A673 (cell line): ENCODE results near the gene CISD2. TPM values are rescaled to one million over a fixed set of nuclear protein-coding genes. Genes with fewer than 3 reads are reported as not detected.
"Not testable (repeated sequence)": the region's sequence is repeated elsewhere in the genome, so short reads cannot be mapped to it uniquely, and the experiment has no call there.

ENCODE experiments used
- Bru-seq: library from RNA; stranded (reverse); fragments of 400-500 nt; gene quantifications from one replicate; lab custom pipeline; 2021; lab: Mats Ljungman, UMichigan
- BruChase-seq, 2 experiments: library from RNA; stranded (reverse); fragments of 400-500 nt; gene quantifications; one replicate each; lab custom pipeline; 2021; lab: Mats Ljungman, UMichigan
- BruUV-seq: library from RNA; stranded (reverse); fragments of 400-500 nt; replicated peaks from 2 replicates; lab custom pipeline; 2021; lab: Mats Ljungman, UMichigan
- CTCF ChIA-PET: fragments of 300-600 bp; sonication (Branson Sonifier 250); formaldehyde crosslinking; loops from one replicate; lab custom pipeline; 2022; ENCODE audit warnings: antibody characterized with exemption; lab: Charles Lee
- POLR2A ChIA-PET: fragments of 300-600 bp; sonication (Branson Sonifier 250); formaldehyde crosslinking; loops from one replicate; lab custom pipeline; 2022; ENCODE audit warnings: antibody characterized with exemption; ENCODE audit not compliant: low non-redundant PET; lab: Charles Lee
- DNase-seq: peaks from one replicate; pipeline ENCODE4 v3.0.0-alpha.2; 2015; ENCODE audit warnings: low spot score
- H3K27ac ChIP-seq: fragments of 200-600 bp; sonication (generic); 2 replicates; pipeline ENCODE4 v1.5.1; 2016; ENCODE audit warnings: mixed run types, low read depth, mild to moderate bottlenecking, mixed read lengths, antibody characterized with exemption, low read length; ENCODE audit not compliant: poor library complexity, severe bottlenecking
- H3K27me3 ChIP-seq: fragments of 200-600 bp; sonication (generic); replicated peaks from 2 replicates; pipeline ENCODE4 v1.6.1; 2017; ENCODE audit warnings: mixed run types, low read depth, mild to moderate bottlenecking, mixed read lengths, antibody characterized with exemption, low read length; ENCODE audit not compliant: insufficient read depth, poor library complexity
- H3K36me3 ChIP-seq: fragments of 200-600 bp; sonication (generic); 2 replicates; pipeline ENCODE4 v1.6.1; 2016; ENCODE audit warnings: mixed run types, mild to moderate bottlenecking, mixed read lengths, antibody characterized with exemption, low read length; ENCODE audit not compliant: insufficient read depth, poor library complexity, severe bottlenecking
- H3K4me1 ChIP-seq: fragments of 200-600 bp; sonication (generic); 2 replicates; pipeline ENCODE4 v1.6.1; 2017; ENCODE audit warnings: mixed run types, mild to moderate bottlenecking, mixed read lengths, antibody characterized with exemption, low read length; ENCODE audit not compliant: insufficient read depth, poor library complexity, severe bottlenecking
- H3K4me3 ChIP-seq: fragments of 200-600 bp; sonication (generic); 2 replicates; pipeline ENCODE4 v1.5.1; 2016; ENCODE audit warnings: low read depth, mixed run types, mild to moderate bottlenecking, mixed read lengths, low read length; ENCODE audit not compliant: poor library complexity, severe bottlenecking
- H3K9me3 ChIP-seq: fragments of 200-600 bp; sonication (generic); 2 replicates; pipeline ENCODE4 v1.6.1; 2016; ENCODE audit warnings: mixed run types, low read depth, mild to moderate bottlenecking, mixed read lengths, antibody characterized with exemption, low read length; ENCODE audit not compliant: poor library complexity, severe bottlenecking
- CTCF ChIP-seq: fragments of 300-800, 200-600 bp; sonication (generic); conservative IDR thresholded peaks from 2 replicates; pipeline ENCODE4 v1.5.1; 2017; ENCODE audit warnings: low read depth, mild to moderate bottlenecking, antibody characterized with exemption, low read length, moderate library complexity, mixed read lengths
- EZH2 ChIP-seq: fragments of 200-600 bp; sonication (generic); IDR thresholded peaks from 2 replicates; pipeline ENCODE4 v1.6.1; 2017; ENCODE audit warnings: borderline replicate concordance, low read depth, mild to moderate bottlenecking, mixed read lengths, antibody characterized with exemption, low read length; ENCODE audit not compliant: poor library complexity, severe bottlenecking
- intact Hi-C: fragments of 100-400 bp; cut with micrococcal nuclease; formaldehyde crosslinking; loops from one replicate; pipeline ENCODE4 v1.10.0; 2022; ENCODE audit not compliant: unreplicated experiment
- long read RNA-seq: library from polyadenylated mRNA; stranded (forward); transcript quantifications from one replicate; pipeline ENCODE4 v2.0.0, GENCODE V29; 2022
- total RNA-seq: library from RNA; stranded (reverse); gene quantifications from 2 replicates; pipeline ENCODE4 v1.2.3, GENCODE V29; 2021

Gene CISD2
- total RNA-seq: 40.2 and 49.3 TPM in 2 replicates
- percentile 85 among the genes with signal in this experiment for Bru-seq, nascent RNA
- percentile 70 among the genes with signal in this experiment for BruChase-seq, experiment 1, labeled RNA remaining after a 2-hour chase
- BruChase-seq, experiment 2, labeled RNA remaining after a 6-hour chase: percentile 85 among the genes with signal in this experiment
- long read RNA-seq, full-length matches to known transcripts: 163 of 166 reads
- long read RNA-seq, partial matches to known transcripts: 0 of 166 reads
- long read RNA-seq, other reads (novel, unspliced or antisense): 3 of 166 reads

- BruUV-seq: no TSS peak
- Histone ChIP-seq H3K9me3 (no peaks in the 10 kb centered on the region), H3K4me3 (peak within 1 kb of the TSS; percentile 71), H3K36me3 (no peaks in the 10 kb centered on the region), H3K4me1 (peaks cover 20% of the 10 kb centered on the region), H3K27me3 (no peaks in the 10 kb centered on the region), H3K27ac (peak within 1 kb of the TSS; percentile 96)
- TF ChIP-seq CTCF (no peak), EZH2 (no peak)
- peak; percentile 96 for DNase-seq
- intact Hi-C loops: no loop called here
- ChIA-PET CTCF (no interaction called here), POLR2A (interaction anchor here (0.6 kb wide), 1 partner anchor 41 kb away, joined by 4 read pairs; no protein-coding TSS in a partner anchor)
Observed at GRCh38 chr4:102868781-102869568, at the start of gene CISD2. Gene CISD2 (plus strand): TSS chr4:102868992. CDS start chr4:102869085, 93 bp downstream.

- POLR2A ChIA-PET: not testable (repeated sequence)
Observed at GRCh38 chr4:102819100-102819499, 49.7 kb upstream of the CISD2 start.

GRCh38 chr4:102819588-102820365 lies 49.0 kb upstream of the CISD2 start:
- no peak for TF ChIP-seq EZH2
- no peak for TF ChIP-seq CTCF
- Histone ChIP-seq H3K4me1 (peaks cover 71% of the 10 kb centered on the region), H3K27me3 (no peaks in the 10 kb centered on the region), H3K9me3 (no peaks in the 10 kb centered on the region), H3K27ac (no peak overlapping the region), H3K4me3 (no peak overlapping the region), H3K36me3 (peaks cover 35% of the 10 kb centered on the region)
- no peak for DNase-seq
- POLR2A ChIA-PET: no interaction called here
- intact Hi-C loops: no loop called here
- BruUV-seq: no TSS peak
- CTCF ChIA-PET: no interaction called here

More at GRCh38 chr4:102819100-102819499, 49.7 kb upstream of the CISD2 start:
- Histone ChIP-seq H3K4me1 (peaks cover 64% of the 10 kb centered on the region), H3K36me3 (peaks cover 29% of the 10 kb centered on the region)
- H3K27ac ChIP-seq, CTCF ChIA-PET, H3K4me3 ChIP-seq, H3K9me3 ChIP-seq, BruUV-seq, H3K27me3 ChIP-seq, intact Hi-C loops, DNase-seq: not testable (repeated sequence)
